ENCODE data around the gene PCDHGB3.

DNA sequence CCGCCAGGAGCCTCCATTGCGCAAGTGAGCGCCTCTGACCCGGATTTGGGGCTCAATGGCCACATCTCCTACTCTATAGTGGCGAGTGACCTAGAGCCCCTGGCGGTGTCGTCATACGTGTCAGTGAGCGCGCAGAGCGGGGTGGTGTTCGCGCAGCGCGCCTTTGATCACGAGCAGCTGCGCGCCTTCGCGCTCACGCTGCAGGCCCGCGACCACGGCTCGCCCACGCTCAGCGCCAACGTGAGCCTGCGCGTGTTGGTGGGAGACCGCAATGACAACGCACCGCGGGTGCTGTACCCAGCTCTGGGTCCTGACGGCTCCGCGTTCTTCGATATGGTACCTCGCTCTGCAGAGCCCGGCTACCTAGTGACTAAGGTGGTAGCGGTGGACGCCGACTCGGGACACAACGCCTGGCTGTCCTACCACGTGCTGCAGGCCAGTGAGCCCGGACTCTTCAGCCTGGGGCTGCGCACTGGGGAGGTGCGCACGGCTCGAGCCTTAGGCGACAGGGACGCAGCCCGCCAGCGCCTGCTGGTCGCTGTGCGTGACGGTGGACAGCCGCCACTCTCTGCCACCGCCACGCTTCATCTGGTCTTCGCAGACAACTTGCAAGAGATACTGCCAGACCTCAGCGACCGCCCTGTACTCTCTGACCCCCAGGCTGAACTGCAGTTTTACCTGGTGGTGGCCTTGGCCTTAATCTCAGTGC, 39.7 kb downstream of the PCDHGB3 start:
- TF ChIP-seq, protein P1, sequence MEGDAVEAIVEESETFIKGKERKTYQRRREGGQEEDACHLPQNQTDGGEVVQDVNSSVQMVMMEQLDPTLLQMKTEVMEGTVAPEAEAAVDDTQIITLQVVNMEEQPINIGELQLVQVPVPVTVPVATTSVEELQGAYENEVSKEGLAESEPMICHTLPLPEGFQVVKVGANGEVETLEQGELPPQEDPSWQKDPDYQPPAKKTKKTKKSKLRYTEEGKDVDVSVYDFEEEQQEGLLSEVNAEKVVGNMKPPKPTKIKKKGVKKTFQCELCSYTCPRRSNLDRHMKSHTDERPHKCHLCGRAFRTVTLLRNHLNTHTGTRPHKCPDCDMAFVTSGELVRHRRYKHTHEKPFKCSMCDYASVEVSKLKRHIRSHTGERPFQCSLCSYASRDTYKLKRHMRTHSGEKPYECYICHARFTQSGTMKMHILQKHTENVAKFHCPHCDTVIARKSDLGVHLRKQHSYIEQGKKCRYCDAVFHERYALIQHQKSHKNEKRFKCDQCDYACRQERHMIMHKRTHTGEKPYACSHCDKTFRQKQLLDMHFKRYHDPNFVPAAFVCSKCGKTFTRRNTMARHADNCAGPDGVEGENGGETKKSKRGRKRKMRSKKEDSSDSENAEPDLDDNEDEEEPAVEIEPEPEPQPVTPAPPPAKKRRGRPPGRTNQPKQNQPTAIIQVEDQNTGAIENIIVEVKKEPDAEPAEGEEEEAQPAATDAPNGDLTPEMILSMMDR (IDR thresholded peaks at IDR 0.05) = no peak
- no peak for TF ChIP-seq ZFX (IDR thresholded peaks at IDR 0.05; ENCODE audit: borderline replicate concordance)
